GM21526 (cell line): ENCODE results near the gene SLC35F4.
"Not testable (repeated sequence)": the region's sequence is repeated elsewhere in the genome, so short reads cannot be mapped to it uniquely, and the experiment has no call there.

Source experiments
- ATAC-seq: cut with Tn5 transposase; IDR thresholded peaks from one replicate; pipeline ENCODE4 v1.9.1; 2021; ENCODE audit warnings: moderate library complexity; ENCODE audit not compliant: unreplicated experiment, low FRiP score

SLC35F4 gene

DNA sequence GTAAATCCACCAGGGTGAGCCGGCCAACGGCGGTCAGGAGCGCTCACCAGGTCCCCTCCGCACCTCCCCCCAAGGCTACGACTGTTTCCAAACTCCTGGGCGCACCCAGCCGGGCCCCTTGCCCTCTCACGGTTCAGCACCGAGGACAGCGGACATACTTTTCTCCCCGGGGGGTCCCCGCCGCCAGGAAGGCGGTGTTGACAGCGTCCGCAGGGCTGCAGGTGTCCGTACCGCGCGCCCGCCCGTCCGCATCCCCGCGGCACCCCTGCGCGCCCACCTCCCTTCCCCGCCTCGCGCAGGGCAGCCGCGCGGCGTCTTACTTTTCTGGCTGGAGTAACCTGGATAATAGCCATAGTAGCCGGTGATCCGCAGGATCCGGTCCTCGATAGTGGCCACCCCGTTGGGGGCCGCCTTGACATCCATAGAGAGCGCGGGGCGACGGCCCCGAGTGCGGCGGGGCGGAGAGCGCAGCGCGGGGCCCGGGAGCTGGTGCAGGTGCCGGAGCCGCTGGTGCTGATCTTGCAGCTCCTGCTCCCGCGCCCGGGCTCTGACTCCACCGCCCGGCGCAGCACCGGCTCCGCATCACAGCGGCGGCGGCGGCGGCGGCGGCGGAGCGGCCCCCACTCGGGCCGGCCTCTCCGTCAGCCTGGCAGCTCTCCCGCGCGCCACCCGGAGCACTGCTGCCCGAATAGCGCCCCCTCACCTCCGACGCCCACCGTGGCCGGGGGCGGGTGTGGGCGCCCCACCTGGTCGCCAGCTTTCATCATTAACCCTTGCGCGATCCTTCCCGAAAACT, at the start of gene SLC35F4:
Gene SLC35F4 (minus strand): TSS at position 690 of the 796 bp plus-strand sequence.
- ATAC-seq, result no peak

DNA sequence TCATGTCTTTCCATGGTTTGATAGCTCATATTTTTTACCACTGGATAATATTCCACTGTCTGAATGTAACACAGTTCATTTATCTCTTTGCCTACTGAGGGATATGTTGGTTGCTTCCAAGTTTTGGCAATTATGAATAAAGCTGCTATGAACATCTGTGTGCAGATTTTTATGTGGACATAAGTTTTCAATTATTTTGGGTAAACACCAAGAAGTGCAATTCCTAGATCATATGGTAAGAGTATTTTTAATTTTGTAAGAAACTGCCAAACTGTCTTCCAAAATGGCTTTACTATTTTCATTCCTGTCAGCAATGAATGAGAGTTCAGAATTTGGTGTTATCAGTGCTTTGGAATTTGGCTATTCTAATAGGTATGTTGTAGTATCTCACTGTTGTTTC, 43.7 kb upstream of the SLC35F4 start:
- no peak for ATAC-seq

DNA sequence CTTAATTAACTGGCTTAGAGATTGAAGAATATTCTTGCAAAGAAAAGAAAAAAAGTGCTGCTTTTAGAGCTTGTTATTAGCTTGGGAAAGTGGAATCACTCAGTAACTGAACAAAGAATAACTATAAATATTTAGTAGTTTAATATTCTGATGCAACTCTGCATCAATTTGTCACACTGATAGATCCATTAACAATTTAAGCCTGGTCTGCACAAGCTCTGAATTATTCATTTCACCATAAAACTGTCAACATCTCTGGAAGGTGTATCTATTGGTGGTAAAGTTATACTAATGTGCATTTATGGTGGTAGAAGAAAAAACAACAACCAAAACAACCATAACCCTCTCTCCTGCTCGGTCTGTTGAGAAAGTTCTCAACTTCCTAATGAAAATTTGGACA, 38.1 kb upstream of the SLC35F4 start:
- no peak for ATAC-seq

DNA sequence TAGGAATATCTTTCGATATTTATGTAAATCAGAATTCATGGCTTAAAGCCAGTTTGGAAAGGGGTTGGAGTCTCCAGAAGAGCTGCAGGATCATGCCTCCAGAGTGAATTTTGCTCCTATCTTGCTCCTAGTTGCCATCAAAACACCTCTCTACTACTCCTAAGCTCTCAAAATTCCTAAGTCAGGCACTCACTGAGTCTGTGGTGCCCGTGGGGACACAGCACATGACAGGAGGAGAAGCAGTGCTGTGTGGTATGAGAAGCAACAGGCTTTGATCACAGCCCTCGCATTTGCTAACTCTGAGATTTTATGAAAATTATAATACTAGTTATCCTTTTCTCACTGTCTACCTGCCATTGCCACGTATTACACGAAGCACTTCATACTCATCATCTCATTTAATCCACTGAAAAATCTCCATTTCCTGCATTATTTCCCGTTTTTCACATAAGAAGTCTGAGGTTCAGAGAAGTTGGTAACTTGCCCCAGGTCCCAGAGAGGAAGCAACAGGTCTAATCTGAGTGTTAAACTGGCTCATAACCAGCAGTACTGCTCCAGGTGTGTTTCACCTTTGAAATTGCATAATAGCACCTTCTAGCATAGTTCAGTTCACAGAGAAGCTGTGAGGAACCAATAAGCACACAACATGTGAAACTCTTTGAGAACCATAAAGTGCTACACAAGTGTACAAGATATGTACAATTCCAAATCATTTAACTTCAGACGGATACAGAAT, 33.1 kb upstream of the SLC35F4 start:
- ATAC-seq, result no peak

DNA sequence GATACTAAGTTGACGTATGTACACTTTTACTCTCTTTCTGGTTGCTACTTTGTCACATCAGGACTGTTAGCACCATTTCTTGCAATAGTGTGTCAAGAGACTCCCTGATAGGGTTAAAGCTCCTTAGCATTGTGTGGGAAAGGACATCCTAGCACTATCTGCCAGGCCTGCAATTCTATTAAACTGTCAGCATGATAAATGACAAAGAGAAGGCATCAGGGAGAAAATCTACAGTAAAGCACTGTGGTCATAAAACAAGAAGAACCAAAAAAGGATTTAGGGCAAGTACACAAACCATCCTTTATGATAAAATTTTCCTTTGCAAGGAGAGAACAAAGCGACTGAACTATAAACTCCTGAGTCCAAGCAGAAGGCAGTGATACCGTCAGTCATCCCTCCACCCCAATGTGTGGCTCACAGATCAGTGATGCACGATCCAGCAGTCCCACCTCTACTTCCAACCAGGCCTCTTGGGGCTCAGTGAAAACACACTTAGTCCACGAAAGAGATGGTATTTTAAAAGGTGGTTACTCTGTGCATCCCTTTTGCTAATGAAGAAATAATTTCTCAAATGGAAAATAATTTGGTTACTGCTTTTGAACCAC, 31.4 kb upstream of the SLC35F4 start:
- ATAC-seq, result no peak

DNA sequence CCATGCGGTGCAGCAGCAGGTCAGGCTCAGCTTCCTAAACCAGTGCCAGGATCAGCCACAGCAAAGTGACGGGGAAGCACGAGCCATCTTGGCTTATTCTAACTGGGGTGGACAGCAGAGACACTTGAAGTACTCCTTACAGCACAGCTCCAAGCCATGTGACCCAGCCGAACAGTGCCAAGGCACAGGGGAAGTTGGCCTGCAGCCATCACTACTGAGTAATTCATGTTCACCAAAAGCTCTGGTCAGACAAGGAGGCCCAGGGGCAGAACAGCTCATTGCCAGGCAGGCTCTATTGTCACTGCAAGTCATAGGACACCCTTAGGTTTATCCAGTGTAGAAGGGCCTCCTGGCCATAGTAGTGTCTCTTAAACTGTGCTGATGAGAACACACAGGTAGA, 23.4 kb upstream of the SLC35F4 start:
- ATAC-seq, result no peak

DNA sequence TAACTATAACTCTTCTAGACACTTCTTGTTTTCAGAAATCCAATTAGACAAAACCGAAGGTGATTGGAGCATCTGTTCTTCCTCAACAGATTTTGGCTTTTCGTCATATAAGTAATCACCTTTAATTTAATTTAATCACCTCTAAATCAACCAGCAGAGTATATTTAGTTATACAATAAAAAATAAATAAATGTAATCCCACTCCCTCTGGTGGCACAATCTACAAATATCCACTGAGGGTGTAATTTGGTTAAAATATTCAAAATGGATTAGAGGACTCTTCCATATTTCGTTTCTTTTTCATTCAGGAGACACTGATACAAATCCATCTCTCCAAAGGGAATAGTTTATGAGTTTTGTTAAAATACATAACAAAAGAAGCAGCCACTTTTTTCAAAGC, 18.3 kb upstream of the SLC35F4 start:
- no peak for ATAC-seq

DNA sequence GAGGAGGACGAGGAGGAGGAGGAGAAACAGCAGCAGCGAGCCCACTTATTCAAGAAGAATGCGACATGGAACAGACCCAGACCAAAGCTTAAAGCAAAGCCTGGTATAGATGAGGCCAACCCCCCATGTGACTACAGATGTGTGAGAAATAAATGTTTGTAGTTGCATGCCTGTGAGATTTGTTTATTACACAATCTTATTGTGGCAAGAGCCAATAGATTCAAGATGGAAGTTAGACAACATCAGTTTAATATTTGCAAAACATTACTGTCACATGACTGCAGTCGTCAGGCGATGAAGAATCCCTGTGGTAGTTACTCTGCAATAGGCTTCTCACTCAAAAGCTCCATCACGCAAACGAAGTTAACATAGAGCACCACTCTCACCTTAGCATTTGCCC, 17.2 kb upstream of the SLC35F4 start:
- ATAC-seq, result no peak

DNA sequence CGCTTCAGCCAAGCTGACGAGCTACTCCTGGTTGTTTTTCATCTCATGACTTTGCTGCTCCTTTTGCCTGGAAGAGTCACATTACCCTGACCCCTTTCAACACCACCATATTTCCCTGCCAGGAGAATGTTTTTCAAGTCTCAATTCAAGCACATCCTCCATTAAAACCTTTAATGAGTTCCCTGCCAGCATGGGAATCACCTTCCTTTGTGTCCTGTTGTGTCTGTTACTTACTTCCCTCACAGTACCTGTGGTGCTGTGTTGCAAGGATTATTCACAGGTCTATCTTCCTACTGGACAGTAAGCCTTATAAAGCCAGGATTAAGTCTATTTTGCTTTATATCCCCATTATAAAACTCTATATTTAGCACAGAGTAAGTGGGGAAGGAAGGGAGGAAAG, 13.6 kb upstream of the SLC35F4 start:
- ATAC-seq, result no peak

DNA sequence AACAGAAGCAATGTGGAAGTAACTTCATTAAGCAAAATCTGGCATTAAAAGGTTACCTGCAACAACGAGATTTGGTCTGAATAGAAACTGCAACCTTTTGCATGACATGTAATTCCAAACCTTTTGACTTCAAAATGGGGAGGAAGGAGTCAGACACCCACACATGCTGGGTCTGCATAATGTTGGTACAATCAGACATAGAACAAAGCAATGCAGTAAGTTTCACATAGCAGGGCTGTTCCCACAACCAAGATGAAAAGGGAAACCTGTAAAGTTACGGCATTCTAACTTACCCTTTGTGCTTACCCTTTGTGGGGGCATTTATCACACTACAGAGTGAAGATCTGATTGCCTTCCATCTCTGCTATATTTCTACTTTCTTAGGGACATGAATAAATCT, 10.1 kb upstream of the SLC35F4 start:
- no peak for ATAC-seq

DNA sequence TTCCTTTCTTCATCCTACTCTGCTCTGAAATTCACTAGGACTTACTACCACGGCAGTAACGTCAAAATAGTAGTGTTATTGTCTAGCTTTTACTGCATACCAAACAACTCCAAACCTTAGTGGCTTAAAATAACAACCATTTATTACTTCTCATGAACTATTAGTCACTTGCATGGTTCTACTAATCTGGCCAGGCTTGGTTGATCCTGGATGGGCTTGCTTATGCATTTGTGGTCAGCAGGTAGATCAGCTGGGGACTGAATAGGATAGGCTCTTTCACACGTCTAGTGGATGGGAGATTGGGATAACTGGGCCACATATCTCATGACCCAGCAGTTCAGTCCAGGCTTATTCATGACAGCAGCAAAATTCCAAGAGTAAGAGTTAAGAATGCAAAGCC, 9.4 kb upstream of the SLC35F4 start:
- no peak for ATAC-seq

DNA sequence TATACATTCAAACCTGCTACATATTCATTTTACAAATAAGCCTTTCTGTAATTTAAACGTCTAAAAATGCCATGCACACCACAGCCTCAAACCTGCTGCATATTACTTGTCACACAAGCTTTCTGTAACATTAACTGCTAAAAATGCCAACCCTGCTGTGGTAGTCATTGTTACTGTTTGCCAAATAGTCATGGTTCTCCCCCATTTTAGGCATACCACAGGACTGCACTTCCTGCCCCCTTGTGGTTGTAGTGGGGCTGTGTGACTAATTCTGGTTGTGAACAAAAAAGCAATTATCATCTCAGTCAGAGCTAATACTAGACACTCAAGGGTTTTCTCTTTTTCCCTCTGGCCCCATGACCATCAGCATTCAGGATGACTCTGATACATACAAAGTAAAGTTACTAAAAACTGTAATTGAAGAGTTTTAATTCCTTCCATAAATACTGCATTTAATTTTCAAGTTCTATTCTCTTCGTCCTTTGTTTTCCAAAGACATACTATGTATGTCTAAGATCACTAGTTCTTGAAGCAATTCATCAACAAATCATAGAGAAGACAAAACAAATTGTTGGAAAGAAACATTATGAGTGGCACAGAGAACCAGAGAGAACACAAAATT, 5.7 kb upstream of the SLC35F4 start:
- no peak for ATAC-seq

DNA sequence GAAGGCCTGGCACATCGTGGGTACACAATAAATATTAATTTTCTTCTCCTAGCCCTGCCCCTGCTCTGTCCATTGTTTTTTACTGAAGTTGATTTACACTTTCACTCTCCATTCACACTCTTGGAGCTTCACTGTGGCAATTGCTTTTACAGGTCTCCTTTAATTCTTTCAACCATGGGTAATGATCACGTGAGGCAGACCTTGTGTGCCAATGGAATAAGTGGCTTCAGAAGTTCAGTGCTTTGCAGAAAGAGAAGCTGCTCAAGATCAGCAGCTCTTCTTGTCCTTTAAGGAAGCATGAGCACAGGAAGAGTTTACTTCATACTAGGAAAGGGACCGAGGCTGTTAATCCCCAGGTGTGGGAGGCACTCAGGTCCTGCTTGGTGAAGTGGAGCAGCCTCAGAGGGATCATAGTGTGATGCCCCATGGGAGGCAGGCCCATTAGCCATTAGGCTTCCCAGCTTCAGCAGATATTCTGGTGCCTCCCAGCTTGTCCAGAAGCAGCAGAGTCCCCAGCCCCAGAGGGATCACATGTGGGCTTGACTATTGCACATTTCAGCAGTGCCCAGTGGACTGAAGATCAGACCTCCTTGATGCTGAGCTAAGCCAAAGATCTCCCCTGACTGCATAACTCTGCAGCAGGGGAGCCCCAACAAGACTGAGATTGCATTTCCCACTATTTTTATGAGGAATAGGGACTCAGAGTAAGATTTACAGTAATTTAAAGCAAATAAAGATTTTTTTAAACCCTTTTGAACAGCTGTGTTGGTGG, 5.0 kb upstream of the SLC35F4 start:
- ATAC-seq, result no peak

DNA sequence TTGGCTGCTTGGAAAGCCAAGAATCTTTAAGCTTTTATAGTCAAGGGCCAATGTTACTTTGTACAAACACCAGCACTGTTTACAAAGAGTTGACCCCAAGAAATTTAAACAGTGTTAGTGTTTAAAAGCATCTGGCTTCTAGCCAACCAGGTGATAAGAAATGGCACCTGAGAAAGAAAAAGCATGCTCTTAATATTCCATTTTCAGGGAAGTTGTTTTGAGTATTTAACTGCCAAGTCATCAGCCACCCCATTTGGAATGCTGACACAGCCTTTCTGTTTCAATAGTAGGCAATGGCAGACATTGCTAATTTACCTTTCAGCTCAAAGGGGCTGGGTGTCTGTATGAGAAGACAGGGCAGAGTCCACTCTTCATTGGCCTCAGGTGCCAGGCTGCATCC, 3.7 kb upstream of the SLC35F4 start:
- ATAC-seq, result no peak

DNA sequence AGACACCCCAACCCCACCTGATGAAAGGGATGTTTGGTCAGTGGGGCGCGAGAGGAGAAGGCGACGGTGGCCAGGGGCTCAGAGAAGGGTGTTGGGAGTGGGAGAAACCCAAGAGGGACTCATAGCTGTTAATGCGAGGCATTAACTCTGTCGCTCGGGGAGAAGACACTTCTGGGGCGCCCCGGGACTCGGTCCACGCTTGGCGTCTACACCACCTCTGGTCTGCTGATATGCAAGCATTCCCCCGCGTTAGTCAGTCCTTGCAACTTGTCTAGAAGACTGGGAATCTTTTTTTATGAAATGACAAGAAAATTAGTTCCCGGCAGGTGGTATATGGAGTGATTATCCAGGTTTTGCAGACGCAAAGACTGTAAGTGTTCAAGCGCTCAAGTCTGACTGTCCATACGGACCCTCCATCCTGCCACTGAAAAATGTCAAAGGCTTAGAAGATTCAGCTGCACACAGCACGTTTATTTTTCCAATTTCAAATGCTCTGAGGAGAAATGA, 360 bp upstream of the SLC35F4 start:
- ATAC-seq, result no peak

DNA sequence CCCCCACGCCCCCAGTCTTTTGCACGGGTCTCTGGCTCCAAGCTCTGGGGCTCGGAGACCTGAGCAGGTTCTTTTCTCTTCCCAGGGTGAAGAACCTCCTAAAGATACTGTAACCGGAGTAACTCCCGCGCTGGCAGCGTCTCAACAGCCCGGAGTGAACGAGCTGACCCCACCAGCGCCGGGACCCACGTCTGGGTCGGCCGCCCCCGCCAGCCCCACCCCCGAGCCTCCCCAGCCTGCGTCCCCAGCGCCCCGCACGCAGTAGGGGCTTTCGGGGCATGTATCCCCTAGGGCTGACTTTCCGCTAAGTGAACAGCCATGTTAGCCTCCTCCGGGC, 858 bp downstream of the SLC35F4 start:
- ATAC-seq, result no peak

DNA sequence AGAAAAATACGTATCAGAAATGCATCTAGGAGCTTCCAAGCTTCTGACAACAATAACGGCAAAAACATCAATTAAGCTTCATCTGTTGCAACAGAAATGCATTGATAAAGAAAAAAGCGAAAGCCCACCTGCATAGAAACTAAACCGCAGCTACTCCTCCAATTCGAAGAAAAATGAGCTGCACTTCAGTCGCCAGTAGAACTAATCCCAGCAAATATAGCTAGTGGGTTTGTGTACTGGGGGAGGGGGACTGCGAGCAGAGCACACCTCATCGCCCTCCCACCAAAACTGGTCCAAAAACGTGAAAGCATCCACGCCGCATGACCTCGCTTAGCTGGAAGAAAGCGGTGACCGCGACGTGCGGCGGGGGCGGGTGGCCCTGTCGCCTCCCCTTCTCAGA, 1.2 kb downstream of the SLC35F4 start:
- ATAC-seq, result no peak

DNA sequence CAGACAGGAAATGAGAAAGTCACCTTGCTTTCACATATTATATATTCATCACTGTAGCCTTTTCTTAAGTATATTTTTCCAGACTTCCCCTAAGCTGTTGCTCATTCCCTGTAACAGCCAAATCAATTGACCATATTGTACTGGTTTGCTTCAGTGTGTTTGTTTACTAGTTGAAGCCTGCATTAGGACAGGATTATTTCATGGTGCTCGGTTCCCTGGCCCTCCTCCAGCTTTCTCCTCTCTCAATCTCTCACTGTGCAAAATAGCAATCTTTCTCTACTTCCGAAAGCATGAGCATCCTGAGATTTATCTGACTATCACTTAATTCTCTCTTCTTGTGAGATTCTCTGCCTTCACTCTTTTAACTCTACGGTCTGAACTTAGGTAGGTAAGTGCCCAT, 2.4 kb downstream of the SLC35F4 start:
- ATAC-seq, result no peak

DNA sequence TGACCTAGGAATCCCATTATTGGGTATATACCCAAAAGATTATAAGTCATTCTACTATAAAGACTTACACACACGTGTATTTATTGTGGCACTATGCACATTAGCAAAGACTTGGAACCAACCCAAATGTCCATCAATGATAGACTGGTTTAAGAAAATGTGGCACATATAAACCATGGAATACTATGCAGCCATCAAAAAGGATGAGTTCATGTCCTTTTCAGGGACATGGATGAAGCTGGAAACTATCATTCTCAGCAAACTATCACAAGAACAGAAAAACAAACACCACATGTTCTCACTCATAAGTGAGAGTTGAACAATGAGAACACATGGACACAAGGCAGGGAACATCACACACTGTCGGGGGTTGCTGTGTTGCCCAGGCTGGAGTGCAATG, 10.2 kb downstream of the SLC35F4 start:
- not testable (repeated sequence) for ATAC-seq

DNA sequence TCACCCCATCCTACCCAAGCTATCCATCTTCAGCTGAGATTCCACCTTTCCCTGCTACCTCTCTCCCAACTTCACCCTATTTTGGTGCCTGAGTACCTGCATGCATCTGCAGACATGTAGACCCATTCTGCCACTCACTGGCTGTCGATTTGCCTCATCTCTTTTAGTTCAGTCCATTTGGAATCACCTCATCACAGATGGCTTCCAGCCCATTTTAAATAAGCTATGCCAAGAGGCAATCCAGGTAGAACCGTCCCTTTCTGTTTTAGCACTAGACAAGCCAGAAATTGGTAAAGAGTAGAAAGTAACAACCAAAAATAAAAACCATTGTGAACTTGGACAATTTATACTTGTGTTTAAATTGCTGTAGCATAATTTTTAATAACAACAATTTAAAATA, 11.3 kb downstream of the SLC35F4 start:
- ATAC-seq, result no peak
